HG02885 (cell line): ENCODE data around the gene NSUN2.
"Not testable (repeated sequence)": the region's sequence is repeated elsewhere in the genome, so short reads cannot be mapped to it uniquely, and the experiment has no call there.

Experiments
- ATAC-seq: cut with Tn5 transposase; IDR thresholded peaks from one replicate; pipeline ENCODE4 v1.9.1; 2021; ENCODE audit warnings: mild to moderate bottlenecking; ENCODE audit not compliant: unreplicated experiment, poor library complexity

Gene NSUN2

DNA sequence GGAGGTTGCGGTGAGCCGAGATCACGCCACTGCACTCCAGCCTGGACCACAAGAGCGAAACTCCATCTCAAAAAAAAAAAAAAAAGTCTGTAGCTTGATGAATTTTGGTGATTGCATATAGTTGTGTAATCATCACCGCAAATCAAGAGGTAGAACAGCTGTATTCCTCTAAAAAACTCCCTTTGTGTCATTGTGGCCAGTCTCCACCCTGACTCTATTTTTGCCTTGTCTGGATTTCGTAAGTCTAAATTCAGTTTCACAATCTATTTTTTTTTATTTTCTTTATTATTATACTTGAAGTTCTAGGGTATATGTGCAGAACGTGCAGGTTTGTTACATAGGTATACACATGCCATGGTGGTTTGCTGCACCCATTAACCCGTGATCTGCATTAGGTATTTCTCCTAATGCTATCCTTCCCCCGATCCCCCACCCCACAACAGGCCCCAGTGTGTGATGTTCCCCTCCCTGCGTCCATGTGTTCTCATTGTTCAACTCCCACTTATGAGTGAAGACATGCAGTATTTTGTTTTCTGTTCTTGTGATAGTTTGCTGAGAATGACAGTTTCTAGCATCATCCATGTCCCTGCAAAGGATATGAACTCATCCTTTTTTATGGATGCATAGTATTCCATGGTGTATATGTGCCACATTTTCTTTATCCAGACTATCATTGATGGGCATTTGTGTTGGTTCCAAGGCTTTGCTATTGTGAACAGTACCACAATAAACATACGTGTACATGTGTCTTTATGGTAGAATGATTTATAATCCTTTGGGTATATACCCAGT lies 12.9 kb upstream of the NSUN2 start:
- not testable (repeated sequence) for ATAC-seq

DNA sequence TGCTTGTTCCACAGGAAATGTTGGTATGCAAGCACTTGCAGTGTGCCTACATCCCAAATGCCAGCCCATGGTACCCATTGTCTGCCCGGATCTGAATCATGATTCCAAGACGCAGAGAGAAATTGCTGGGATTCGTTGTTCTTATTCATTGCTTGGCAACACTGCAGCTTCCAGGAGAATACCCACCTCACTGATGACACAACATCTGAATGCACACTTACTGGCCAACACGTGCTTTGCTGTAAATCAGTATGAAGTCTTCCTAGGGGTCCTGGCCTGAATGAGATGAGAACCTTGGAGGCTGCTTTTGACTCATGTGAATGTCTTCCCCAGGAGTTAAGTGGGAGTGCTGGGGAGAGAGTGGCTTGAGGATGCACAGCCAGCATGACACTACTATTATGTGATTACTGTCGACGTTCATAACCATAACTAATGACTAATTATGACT lies 12.0 kb upstream of the NSUN2 start:
- ATAC-seq: no peak

GRCh38 chr5:6642655-6643054 lies 9.8 kb upstream of the NSUN2 start:
- no peak for ATAC-seq

DNA sequence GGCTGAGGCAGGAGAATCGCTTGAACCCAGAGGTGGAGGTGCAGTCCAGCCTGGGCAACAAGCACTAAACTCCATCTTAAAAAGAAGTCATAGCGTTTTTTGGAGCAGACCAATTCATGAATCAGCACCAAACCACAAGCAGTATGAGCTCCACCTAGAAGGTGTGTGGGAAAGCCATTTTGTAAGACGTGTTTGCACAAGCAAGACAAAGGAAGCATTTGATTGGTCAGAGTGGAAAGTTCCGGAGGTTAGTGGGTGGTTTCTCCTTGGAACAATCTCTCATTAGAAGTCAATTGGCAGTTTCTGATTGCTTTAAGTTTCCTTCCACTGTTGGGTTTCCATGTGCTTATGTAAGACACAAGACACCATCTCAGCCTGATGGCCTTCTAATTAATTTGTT lies 5.4 kb upstream of the NSUN2 start:
- no peak for ATAC-seq

DNA sequence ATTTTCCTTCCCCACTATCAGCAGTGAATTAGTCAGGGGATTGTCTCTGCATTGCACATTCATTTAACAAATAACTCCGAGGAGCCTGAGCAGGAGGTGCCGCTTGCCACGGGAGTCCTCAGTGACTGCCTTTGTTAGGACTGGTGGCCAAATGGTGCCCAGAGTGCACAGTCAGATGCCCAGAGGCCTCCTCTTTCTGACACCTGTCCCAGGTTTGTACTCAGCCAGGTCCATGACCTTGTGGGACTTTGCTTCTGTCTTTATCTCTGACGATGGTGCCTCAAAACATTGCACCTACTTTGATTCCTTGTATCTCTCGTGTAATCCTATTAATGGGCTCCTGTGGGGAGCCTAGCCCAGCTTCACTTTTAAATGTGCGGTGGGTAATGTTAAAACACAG lies 4.7 kb upstream of the NSUN2 start:
- ATAC-seq: no peak

DNA sequence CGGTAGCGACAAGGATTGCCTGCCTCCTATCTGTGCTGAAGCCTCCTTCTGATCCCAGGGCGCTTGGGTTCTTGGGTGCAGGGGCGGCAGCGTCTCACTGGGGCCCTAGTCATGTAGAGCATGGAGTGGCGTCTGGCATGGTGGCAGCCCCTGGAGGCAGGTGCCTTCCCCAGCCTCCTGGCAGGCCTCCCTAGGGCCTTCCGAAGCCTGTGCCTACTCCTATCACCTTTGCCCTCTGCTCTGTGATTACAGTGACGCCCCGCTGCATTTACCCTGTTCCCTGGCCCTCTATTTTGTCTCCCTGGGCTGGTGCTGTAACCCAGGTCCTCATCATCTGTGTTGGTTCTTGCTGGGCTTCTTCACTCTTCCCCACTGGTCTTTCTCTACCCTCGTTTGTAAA lies 4.2 kb upstream of the NSUN2 start:
- ATAC-seq: no peak

DNA sequence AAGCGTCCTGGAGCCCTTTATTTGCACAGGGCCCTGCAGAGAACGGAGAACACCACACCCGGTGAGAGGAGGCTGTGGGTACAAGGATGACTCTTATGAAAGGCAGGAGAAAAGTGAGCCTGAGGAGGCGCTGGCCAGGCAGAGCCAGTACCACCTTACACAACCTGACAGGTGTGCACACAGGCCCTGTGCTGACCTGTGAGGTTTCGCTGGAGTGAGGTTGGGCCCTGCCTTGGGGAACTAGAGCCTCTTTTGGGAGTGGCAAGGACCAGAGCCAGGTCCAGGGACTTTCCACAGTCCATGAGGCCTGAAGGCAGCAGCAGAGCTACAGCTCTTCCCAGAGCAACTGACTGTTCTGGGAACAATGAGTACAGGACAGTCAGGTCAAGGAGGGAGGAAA lies 3.4 kb upstream of the NSUN2 start:
- ATAC-seq: no peak

DNA sequence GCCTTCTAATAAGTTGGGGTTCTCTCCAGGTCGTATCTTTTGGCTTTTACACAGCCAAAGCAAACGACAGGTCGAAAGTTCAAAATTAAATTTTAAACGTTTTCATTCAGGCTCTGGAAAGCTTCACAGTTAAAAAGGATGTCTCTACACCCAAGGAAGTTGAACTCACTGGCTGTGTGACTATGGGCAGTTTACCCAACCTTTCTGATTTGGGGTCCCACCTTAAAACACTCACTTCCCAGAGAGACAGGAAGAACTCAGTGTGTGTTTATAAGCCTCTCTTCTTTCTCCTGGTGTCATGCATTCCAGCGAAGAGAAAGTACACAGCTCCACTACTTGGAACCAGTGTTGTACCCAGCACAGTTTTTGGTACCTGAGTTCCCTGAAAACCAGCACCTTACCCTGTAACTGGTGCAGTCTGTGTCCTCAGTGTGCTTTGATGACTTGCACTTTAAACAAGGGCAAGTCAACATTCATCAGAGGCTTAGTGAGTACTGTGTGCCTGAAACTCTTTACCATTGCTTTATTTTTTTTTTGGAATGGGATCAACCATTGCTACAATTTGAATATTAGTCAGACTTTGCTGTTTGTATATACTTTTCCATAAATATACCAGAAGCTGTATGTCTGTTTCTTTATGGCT lies 2.1 kb upstream of the NSUN2 start:
- no peak for ATAC-seq

DNA sequence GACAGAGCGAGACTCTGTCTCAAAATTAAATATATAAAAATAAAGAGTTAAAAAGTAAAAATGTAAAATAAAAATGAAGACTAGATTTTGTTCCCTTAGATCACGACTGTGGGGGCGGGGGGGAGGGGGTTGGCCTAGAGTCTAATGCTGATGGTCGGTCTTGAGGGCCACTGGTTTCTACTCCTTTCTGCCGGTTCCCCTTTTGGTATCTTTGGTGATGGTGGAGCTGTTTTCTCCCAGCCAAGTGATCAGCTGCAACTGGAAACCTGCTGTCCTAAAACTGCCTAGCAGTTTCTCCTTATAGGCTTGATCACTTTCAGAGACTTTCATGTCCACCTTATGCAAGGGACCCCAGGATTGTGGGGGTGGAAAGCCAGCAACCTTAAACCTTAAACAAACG lies 1.5 kb upstream of the NSUN2 start:
- ATAC-seq: no peak

DNA sequence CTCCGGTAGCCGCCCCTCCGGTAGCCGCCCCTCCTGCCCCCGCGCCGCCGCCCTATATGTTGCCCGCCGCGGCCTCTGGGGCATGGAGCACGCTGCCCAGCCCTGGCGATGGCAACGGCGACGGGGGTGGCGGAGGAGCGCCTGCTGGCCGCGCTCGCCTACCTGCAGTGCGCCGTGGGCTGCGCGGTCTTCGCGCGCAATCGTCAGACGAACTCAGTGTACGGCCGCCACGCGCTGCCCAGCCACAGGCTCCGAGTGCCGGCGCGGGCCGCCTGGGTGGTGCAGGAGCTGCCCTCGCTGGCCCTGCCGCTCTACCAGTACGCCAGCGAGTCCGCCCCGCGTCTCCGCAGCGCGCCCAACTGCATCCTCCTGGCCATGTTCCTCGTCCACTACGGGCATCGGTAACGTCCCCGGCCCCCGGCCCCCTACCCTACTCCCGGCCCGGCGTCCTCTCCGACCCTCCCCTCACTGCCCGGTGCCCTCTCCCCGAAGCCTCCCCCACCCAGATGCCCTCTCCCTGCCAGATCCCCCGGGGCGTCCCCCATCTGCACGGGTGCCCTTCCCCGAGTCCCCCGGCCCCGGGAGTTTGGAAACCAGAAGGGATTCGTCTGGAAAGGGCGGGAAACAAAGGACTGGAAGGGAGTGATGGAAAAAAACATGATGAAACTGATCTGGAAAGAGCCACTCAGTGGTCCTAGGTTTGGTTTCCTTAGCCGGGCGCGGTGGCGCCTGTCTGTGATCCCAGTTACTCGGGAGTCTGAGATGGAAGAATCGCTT lies 813 bp upstream of the NSUN2 start:
- ATAC-seq: peak; percentile 62

GRCh38 chr5:6632324-6632887 lies 438 bp downstream of the NSUN2 start:
- ATAC-seq: peak; percentile 26

- no peak for ATAC-seq
Observed at GRCh38 chr5:6631441-6631840, 1.4 kb downstream of the NSUN2 start.

DNA sequence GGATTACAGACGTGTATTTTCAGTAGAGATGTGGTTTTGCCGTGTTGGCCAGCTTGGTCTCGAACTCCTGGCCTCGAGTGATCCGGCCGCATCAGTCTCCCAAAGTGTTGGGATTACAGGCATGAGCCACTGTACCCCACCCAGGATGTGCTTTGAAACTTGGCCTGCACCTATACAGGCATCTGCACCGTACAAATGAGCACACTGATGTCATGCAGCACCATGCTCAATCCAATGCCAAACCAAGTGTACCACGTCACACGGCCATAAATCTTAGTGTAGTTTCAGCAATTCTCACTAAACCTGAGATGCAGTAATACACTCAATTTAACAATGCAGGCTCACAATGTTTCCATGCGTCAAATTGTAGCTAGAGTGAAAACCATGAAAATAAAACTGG lies 6.3 kb downstream of the NSUN2 start:
- no peak for ATAC-seq

DNA sequence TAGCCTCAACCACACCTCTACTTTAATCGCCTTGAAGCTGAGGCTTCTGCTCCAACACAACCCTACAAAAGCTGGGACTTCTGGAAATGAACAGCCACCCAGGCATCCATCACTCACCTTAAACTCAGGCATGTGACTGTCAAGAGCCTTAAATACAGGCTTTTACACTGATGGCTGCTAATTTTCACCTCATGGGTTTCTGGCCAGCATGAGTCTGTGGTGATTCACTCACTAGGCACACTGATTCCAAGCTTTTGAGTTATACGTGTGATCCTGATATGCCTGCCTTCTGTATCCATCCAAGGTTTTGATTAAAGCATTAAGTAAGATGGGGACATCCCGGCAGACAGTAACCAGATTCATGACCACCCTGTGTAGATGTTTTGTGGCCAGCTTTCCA lies 8.9 kb downstream of the NSUN2 start:
- ATAC-seq: no peak

GRCh38 chr5:6623228-6623627 lies 9.6 kb downstream of the NSUN2 start:
- ATAC-seq: no peak

DNA sequence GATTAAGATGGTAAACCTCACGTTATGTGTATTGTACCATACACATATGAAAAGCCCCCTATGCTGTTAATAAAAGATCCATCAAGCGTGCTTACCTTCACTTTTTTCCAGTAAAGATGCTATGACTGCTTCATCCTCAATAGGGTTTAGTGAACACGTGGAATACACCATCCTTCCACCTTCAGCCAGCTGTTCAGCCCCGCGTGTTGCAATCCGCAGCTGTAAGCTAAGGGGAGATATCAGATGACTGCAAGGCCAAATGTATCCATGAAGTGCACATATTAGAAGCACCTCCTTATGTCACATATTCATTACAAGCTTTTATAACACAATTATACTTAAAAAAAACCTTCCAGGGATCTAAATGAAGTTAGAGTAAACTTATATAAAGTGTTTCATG lies 16.2 kb downstream of the NSUN2 start:
- no peak for ATAC-seq

- no peak for ATAC-seq
Observed at GRCh38 chr5:6615034-6615815, 17.6 kb downstream of the NSUN2 start.

- ATAC-seq: no peak
Observed at GRCh38 chr5:6611334-6612256, 21.2 kb downstream of the NSUN2 start.

DNA sequence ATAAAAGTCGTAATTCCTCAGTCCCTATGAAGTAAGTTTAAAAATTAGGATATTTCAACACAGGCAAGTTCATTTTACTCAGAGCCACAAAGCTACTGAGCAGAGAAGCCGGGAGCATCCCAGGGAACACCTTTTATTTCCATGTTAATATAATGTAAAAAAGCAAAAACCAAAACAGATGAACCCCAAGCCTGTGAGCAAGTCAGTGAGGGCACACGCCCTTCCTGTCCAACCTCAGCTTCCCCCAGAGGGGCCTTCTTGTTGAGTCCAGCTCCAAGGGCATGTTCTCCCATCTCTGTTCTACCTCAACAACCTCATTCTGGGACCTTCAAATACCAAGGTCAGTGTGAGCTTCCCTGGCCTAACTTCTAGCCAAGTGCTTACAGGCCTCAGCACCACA lies 24.8 kb downstream of the NSUN2 start:
- ATAC-seq: no peak
